HG03565 (cell line): Measurements from ENCODE around the gene HOXD4.

Experiments
- ATAC-seq: cut with Tn5 transposase; IDR thresholded peaks from one replicate; pipeline ENCODE4 v1.9.1; 2021; ENCODE audit warnings: mild to moderate bottlenecking, moderate library complexity; ENCODE audit not compliant: unreplicated experiment

Gene HOXD4

DNA sequence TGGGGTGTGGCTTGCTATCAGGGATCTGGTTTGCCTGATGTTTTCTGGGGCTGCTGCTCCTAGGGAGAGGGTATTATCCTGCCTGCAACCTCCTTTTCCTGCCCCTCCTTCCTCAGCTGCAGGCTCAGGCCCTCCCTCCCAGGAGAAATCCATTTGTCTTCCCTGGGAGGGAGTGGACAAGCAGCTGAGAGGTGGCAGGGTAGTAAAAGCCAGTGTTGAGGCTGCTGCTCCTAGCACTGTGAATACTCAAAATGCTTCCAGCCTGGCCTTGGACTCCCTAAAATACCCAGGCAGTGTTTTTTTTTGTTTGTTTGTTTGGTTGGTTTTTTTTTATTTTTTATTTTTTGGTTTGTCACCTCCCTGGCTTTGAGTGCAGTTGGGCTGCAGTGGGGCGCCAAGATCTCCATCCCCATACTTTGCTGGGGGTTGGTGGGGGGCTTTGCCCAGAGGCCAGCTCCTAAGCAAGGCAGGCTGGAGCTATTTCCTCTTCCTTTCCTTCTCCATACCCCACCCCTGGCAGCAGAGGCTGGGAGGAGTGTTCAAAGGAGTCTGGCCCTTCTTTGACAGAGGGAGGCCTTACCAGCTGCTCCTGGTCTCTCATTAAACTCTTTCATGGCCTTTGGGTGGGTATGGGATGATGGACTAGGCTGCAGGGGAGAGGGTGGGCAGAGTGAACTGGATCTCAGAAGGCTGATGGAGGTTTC is 19.4 kb downstream of the HOXD4 start:
- ATAC-seq, result no peak

DNA sequence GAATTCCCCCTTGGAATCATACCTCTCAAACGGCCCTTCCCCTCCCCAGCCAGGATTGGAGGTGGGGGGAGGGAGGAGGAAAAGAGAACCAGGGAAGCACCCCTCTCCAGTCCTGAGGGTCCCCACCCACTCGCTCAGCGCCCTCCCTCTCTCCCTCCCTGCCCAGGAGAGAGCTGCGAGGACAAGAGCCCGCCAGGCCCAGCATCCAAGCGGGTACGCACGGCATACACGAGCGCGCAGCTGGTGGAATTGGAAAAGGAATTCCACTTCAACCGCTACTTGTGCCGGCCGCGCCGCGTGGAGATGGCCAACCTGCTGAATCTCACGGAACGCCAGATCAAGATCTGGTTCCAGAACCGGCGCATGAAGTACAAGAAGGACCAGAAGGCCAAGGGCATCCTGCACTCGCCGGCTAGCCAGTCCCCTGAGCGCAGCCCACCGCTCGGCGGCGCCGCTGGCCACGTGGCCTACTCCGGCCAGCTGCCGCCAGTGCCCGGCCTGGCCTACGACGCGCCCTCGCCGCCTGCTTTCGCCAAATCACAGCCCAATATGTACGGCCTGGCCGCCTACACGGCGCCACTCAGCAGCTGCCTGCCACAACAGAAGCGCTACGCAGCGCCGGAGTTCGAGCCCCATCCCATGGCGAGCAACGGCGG is 20.1 kb downstream of the HOXD4 start:
- no peak for ATAC-seq

DNA sequence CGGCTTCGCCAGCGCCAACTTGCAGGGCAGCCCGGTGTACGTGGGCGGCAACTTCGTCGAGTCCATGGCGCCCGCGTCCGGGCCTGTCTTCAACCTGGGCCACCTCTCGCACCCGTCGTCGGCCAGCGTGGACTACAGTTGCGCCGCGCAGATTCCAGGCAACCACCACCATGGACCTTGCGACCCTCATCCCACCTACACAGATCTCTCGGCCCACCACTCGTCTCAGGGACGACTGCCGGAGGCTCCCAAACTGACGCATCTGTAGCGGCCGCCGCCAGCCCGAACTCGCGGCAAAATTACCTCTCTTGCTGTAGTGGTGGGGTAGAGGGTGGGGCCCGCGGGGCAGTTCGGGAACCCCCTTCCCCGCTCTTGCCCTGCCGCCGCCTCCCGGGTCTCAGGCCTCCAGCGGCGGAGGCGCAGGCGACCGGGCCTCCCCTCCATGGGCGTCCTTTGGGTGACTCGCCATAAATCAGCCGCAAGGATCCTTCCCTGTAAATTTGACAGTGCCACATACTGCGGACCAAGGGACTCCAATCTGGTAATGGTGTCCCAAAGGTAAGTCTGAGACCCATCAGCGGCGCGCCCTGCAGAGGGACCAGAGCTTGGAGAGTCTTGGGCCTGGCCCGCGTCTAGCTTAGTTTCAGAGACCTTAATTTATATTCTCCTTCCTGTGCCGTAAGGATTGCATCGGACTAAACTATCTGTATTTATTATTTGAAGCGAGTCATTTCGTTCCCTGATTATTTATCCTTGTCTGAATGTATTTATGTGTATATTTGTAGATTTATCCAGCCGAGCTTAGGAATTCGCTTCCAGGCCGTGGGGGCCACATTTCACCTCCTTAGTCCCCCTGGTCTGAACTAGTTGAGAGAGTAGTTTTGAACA is 20.9 kb downstream of the HOXD4 start:
- no peak for ATAC-seq

- no peak for ATAC-seq
Observed at GRCh38 chr2:176172895-176173566, 21.7 kb downstream of the HOXD4 start.

DNA sequence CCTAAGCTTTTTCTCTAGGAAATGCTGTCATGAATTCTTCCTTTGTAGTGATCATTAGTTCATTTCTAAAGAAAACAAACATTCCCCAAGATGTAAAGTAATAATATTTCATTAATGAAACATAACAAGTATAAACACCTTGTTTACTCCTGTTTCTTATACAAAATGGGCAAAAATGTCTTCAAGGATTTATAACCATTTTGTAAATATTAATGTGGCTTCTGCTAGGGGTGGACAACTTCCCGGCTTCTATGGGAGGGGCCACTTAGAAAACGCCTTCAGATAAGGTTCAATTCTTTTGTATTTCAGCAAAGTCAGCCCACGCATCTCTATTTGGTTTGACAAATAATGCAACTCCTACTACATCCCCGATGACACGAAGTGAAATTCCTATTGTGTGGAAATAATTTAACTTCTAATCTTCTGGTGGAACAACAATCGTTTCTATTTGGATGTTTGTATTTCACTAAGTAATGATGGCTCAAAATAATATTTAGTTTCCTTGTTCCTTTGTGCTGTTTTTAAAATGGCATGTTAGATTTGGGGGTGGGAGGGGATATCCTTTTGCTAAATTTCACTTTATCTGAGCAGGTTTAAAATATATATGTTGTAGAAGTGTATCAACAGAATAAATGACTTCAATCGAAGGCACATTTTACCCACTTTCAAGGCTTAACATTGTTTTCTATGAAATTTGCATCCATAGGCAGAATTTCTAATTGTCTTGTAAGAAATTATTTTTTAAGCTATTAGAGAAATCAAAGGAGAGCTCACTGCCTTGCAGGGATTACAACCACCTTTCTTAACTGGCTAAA is 22.4 kb downstream of the HOXD4 start:
- no peak for ATAC-seq

GRCh38 chr2:176174382-176174823 is 23.1 kb downstream of the HOXD4 start:
- no peak for ATAC-seq

DNA sequence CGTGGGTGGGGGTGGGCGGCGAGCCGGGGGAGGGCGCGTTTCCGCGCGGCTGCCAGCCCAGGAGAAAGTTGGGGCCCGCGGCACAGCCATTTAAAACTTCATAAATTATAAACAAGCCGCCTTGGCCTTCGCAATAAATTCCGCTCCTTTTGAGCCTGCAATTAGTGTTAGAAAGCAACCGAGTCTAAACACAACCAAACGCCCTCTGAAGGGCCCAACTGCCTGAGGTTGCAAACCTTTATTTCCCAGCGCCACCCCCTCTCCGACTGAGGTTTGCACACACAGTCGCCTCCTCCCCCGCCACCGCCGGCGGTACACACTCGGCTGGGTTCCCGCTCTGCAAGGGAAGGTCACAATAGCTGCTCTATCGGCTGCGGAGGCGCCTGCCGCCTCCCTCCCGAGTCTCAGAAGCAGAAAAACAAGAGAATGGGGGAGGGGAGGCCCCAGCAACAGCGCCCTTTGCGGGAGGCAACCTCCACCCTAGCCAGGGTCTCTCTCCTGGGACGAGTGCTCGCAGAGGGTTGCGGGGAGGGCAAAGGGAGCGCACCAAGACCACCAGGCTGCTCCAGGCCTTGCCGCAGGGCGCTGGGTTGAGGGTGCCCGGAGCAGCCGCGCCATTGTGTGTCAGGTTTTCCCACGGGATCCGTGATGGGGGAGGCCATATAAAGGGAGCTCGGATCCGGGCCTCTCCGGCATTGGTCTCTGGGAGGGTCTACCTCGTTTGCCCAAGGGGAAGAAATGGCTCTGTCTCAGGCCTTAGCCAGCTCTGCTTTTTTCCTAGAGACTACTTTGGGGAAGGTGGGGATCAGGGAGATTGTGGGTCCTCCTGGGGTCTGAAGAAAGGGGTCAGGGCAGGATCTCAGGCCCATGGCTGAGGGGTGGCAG is 23.7 kb downstream of the HOXD4 start:
- ATAC-seq, result no peak

- no peak for ATAC-seq
Observed at GRCh38 chr2:176175709-176176607, 24.6 kb downstream of the HOXD4 start.

- no peak for ATAC-seq
Observed at GRCh38 chr2:176177580-176178037, 26.3 kb downstream of the HOXD4 start.

GRCh38 chr2:176178038-176178756 is 26.8 kb downstream of the HOXD4 start:
- ATAC-seq, result no peak

DNA sequence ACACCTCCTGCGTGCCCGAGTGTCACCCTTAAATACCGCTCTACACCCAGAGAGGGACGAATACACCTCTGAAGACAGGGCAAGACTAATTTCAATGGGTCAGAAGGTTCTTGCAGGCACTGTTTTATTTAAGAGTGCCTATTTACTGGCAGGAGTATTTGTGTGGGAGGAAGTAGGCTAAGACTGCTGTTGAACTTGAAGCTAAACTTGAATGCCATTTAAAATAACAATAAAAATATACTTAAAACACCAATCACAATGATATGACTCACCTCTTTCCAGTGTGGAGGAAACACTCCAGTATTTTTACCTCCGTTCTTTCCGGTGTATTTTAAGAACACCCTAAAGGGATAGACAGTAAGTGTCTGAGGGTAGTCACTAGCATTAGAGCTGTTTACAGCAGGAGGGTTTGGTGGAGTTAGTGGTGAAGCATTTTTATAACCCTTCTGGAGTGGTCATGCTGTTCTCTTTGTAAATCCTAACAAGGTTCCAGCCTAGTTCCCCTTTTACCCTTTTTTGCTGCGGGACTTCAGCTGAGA is 27.5 kb downstream of the HOXD4 start:
- ATAC-seq, result no peak

DNA sequence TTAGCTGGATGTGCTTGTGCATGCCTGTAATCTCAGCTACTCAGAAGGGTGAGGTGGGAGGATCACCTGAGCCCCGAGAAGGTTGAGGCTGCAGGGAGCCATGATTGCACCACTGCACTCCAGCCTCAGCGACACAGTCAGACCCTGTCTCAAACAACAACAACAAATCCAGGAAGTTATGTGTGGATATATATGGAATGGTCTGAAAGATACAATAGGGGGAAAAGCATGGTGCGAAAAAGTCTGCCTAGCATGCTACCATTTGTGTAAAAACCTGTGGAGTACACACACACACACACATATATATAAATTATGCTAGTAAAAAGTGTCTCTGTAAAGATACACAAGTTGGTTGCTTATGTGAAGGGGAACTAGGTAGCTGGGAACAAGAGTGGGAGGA is 30.2 kb downstream of the HOXD4 start:
- no peak for ATAC-seq

GRCh38 chr2:176182671-176183070 is 31.3 kb downstream of the HOXD4 start:
- ATAC-seq, result no peak

GRCh38 chr2:176184749-176185148 is 33.4 kb downstream of the HOXD4 start:
- no peak for ATAC-seq

DNA sequence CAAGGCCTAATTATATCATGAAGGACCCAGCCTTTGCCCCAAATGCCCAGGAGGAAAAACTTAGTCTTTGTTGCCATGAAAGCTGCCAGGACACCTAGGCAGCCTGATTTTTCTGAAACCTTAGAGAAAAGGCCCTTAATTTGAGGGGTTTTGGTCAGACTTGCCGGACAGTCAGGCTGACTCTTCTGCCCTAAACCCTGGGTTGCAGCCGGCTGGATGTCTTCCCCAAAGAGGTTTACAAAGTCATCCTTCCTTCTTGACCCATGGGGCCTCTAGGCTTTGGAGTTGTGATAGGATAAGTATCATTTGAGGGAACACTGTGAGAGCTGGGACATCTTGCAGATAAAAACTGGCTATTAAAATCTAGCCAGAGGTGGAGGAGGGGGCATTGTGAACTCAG is 34.7 kb downstream of the HOXD4 start:
- ATAC-seq, result no peak

GRCh38 chr2:176187200-176187898 is 36.0 kb downstream of the HOXD4 start:
- no peak for ATAC-seq
